ENCODE data around the gene HSD17B2.
A peak's percentile ranks its signal among the peaks of the same experiment; 100 is the strongest.

The HSD17B2 gene

GRCh38 chr16:82050909-82051357, 15.9 kb downstream of the HSD17B2 start:
- no peak for DNase-seq

- DNase-seq, result no peak
These were observed 16.6 kb downstream of the HSD17B2 start for GRCh38 chr16:82051656-82052055.

- DNase-seq, result no peak
These were observed 20.1 kb downstream of the HSD17B2 start for GRCh38 chr16:82055117-82055516.

- no peak for DNase-seq
These were observed 20.9 kb downstream of the HSD17B2 start for GRCh38 chr16:82055728-82056549.

- no peak for DNase-seq
These were observed 21.5 kb downstream of the HSD17B2 start for GRCh38 chr16:82056550-82056896.

- DNase-seq, result peak; percentile 28
These were observed 24.3 kb downstream of the HSD17B2 start for GRCh38 chr16:82059161-82059982.

- DNase-seq, result no peak
These were observed 24.9 kb downstream of the HSD17B2 start for GRCh38 chr16:82059983-82060421.

GRCh38 chr16:82061861-82062525, 26.9 kb downstream of the HSD17B2 start:
- DNase-seq, result peak; percentile 36

- no peak for DNase-seq
These were observed 27.6 kb downstream of the HSD17B2 start for GRCh38 chr16:82062645-82063058.

GRCh38 chr16:82063456-82064082, 28.5 kb downstream of the HSD17B2 start:
- no peak for DNase-seq

GRCh38 chr16:82067042-82067803, 32.2 kb downstream of the HSD17B2 start:
- DNase-seq, result no peak

GRCh38 chr16:82067804-82068325, 32.8 kb downstream of the HSD17B2 start:
- no peak for DNase-seq

GRCh38 chr16:82070656-82071369, 35.8 kb downstream of the HSD17B2 start:
- peak; percentile 43 for DNase-seq

GRCh38 chr16:82071421-82071820, 36.4 kb downstream of the HSD17B2 start:
- DNase-seq, result no peak

- no peak for DNase-seq
These were observed 37.3 kb downstream of the HSD17B2 start for GRCh38 chr16:82072313-82072712.

- no peak for DNase-seq
These were observed 39.0 kb downstream of the HSD17B2 start for GRCh38 chr16:82074019-82074558.

- DNase-seq, result no peak
These were observed 43.1 kb downstream of the HSD17B2 start for GRCh38 chr16:82078125-82078524.

- no peak for DNase-seq
These were observed 44.8 kb downstream of the HSD17B2 start for GRCh38 chr16:82079892-82080291.

GRCh38 chr16:82081264-82081663, 46.2 kb downstream of the HSD17B2 start:
- DNase-seq, result no peak

- no peak for DNase-seq
These were observed 47.0 kb downstream of the HSD17B2 start for GRCh38 chr16:82082097-82082496.

Data from fibroblast of skin of scalp (primary cell).